HEK293T (cell line): ENCODE measurements around the gene KRTAP6-3.

Experiments used
- CTCF ChIA-PET: fragments of 350-600 bp; formaldehyde crosslinking; extraction: SDS; loops from one replicate; lab custom pipeline; 2021; ENCODE audit warnings: antibody characterized with exemption, inconsistent platforms; lab: Yijun Ruan, JAX
- POLR2A ChIA-PET: fragments of 350-600 bp; formaldehyde crosslinking; extraction: SDS; loops from one replicate; lab custom pipeline; 2020; ENCODE audit warnings: antibody characterized with exemption, inconsistent platforms; lab: Yijun Ruan, JAX
- DNase-seq: peaks from one replicate; pipeline ENCODE4 v3.0.0; 2012; ENCODE audit warnings: mixed read lengths; ENCODE audit errors: extremely low spot score
- ARNT ChIP-seq: fragments of 450-650 bp; IDR thresholded peaks from 2 replicates; pipeline ENCODE4 v1.6.1; 2017; ENCODE audit warnings: mild to moderate bottlenecking
- BHLHE40 ChIP-seq: fragments of 450-650 bp; IDR thresholded peaks from 2 replicates; pipeline ENCODE4 v1.6.1; 2016; ENCODE audit warnings: mild to moderate bottlenecking, moderate library complexity, borderline replicate concordance
- CTBP1 ChIP-seq: fragments of 450-650 bp; IDR thresholded peaks from 2 replicates; pipeline ENCODE4 v1.6.1; 2016; ENCODE audit warnings: borderline replicate concordance
- ELF4 ChIP-seq: fragments of 450-650 bp; IDR thresholded peaks from 2 replicates; pipeline ENCODE4 v1.6.1; 2017; ENCODE audit warnings: antibody characterized with exemption
- FOXA1 ChIP-seq: fragments of 450-650 bp; IDR thresholded peaks from 2 replicates; pipeline ENCODE4 v1.6.1; 2016; ENCODE audit warnings: mild to moderate bottlenecking
- FOXK2 ChIP-seq: fragments of 450-650 bp; IDR thresholded peaks from 2 replicates; pipeline ENCODE4 v1.6.1; 2016; ENCODE audit warnings: mild to moderate bottlenecking
- FOXM1 ChIP-seq: fragments of 450-650 bp; IDR thresholded peaks from 2 replicates; pipeline ENCODE4 v1.6.1; 2017; ENCODE audit warnings: mild to moderate bottlenecking, borderline replicate concordance
- HDGF ChIP-seq: fragments of 450-650 bp; IDR thresholded peaks from 2 replicates; pipeline ENCODE4 v1.6.1; 2017; ENCODE audit warnings: antibody characterized with exemption, borderline replicate concordance
- L3MBTL2 ChIP-seq: fragments of 450-650 bp; conservative IDR thresholded peaks from 2 replicates; pipeline ENCODE4 v1.6.1; 2016; ENCODE audit warnings: mild to moderate bottlenecking
- LEF1 ChIP-seq: fragments of 450-650 bp; IDR thresholded peaks from 2 replicates; pipeline ENCODE4 v1.6.1; 2017; ENCODE audit warnings: mild to moderate bottlenecking, borderline replicate concordance
- NFRKB ChIP-seq: fragments of 450-650 bp; IDR thresholded peaks from 2 replicates; pipeline ENCODE4 v1.6.1; 2016; ENCODE audit warnings: mild to moderate bottlenecking, moderate library complexity
- SP1 ChIP-seq: fragments of 450-650 bp; IDR thresholded peaks from 2 replicates; pipeline ENCODE4 v1.6.1; 2017
- SUZ12 ChIP-seq: fragments of 450-650 bp; IDR thresholded peaks from 2 replicates; pipeline ENCODE4 v1.6.1; 2016; ENCODE audit warnings: mild to moderate bottlenecking
- TARDBP ChIP-seq: fragments of 450-650 bp; IDR thresholded peaks from 2 replicates; pipeline ENCODE4 v1.6.1; 2016
- ZNF384 ChIP-seq: fragments of 450-650 bp; IDR thresholded peaks from 2 replicates; pipeline ENCODE4 v1.6.1; 2016
- TF ChIP-seq, protein P1 (sequence below): fragments of 450-650 bp; IDR thresholded peaks from 2 replicates; pipeline ENCODE4 v1.6.1; 2016

The KRTAP6-3 gene

GRCh38 chr21:30625449-30626165 is 33.4 kb downstream of the KRTAP6-3 start:
- no peak for DNase-seq
- ChIA-PET CTCF (no interaction called here), POLR2A (no interaction called here)
- TF ChIP-seq BHLHE40, result no peak
- TF ChIP-seq HDGF, result no peak
- no peak for TF ChIP-seq NFRKB
- no peak for TF ChIP-seq FOXM1
- no peak for TF ChIP-seq LEF1
- TF ChIP-seq SUZ12, result no peak
- TF ChIP-seq CTBP1, result no peak
- no peak for TF ChIP-seq TARDBP
- TF ChIP-seq, protein P1, sequence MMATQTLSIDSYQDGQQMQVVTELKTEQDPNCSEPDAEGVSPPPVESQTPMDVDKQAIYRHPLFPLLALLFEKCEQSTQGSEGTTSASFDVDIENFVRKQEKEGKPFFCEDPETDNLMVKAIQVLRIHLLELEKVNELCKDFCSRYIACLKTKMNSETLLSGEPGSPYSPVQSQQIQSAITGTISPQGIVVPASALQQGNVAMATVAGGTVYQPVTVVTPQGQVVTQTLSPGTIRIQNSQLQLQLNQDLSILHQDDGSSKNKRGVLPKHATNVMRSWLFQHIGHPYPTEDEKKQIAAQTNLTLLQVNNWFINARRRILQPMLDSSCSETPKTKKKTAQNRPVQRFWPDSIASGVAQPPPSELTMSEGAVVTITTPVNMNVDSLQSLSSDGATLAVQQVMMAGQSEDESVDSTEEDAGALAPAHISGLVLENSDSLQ, result no peak
- no peak for TF ChIP-seq FOXA1
- TF ChIP-seq ELF4, result no peak
- no peak for TF ChIP-seq FOXK2
- no peak for TF ChIP-seq SP1
- no peak for TF ChIP-seq L3MBTL2
- no peak for TF ChIP-seq ZNF384
- no peak for TF ChIP-seq ARNT

DNA sequence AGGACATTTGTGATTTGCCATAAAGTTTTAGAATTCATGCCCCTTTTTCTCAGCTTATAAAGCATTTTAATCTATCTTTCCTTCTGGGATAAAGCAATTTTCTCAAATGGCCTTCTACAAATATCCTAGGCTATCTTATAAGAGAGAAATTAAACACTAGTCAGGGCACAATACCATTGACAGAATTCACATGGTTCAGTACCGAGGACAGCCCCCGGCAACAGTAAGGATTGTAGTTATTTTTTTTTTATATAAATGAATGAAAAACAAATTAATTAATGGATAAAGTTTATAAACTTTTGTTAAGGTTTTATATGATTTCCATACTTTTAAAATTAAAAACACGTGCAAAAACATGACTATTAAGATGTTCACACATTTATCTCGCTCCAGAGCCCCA is 35.9 kb downstream of the KRTAP6-3 start:
- CTCF ChIA-PET, result no interaction called here
- POLR2A ChIA-PET, result no interaction called here

DNA sequence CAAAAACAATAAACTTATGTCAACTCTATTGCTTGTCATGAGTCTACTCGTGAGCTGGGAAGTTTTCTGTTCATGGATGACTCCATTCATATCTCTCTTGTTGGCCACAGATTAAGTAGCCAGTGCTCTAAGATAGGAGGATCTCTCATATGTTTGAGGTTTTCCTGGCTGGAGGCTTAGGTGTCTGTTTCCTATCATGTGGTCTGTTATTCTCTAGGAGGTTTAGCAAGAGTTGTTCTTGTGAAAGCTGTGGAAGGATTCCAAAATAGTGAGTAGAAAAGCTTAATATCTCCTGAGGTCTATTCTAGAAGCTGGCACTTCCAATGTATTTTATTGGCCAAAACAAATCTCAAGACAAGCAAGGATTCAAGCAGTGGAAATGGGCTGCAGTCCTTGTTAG is 37.0 kb downstream of the KRTAP6-3 start:
- TF ChIP-seq FOXM1, result no peak
- TF ChIP-seq NFRKB, result no peak
- TF ChIP-seq HDGF, result no peak
- TF ChIP-seq ELF4, result no peak
- TF ChIP-seq, protein P1, result no peak
- TF ChIP-seq BHLHE40, result no peak
- TF ChIP-seq ZNF384, result no peak
- TF ChIP-seq FOXK2, result no peak
- no peak for TF ChIP-seq L3MBTL2
- no peak for TF ChIP-seq TARDBP
- no peak for TF ChIP-seq LEF1
- no peak for TF ChIP-seq ARNT
- no peak for TF ChIP-seq FOXA1
- TF ChIP-seq SUZ12, result no peak
- TF ChIP-seq CTBP1, result no peak
- no peak for TF ChIP-seq SP1
- ChIA-PET POLR2A (no interaction called here), CTCF (no interaction called here)
- no peak for DNase-seq

More for the DNA sequence above, 35.9 kb downstream of the KRTAP6-3 start:
- no peak for TF ChIP-seq FOXA1
- no peak for DNase-seq

DNA sequence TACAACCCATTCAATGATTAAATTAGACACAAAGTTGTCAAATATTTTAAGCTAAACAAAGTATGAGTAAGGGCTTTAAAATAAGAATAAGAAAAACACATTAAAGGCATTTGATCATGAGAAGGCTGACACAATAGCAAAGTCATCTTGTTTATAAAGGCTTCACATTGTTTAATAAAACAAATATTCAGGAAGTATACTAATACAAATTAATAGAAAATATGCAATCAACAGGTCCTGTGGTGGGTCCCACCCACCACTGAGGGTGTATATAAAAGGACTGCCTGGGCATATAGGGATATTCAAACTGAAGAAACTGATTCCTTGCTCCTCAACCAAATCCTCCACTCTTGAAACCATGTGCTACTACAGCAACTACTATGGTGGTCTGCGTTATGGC is 42.7 kb downstream of the KRTAP6-3 start, which contains the start of gene KRTAP20-2:
Gene KRTAP20-2, plus strand, starts transcription at position 301 of the 400 bp plus-strand sequence. Its CDS starts 58 bp downstream, at position 359.
- ChIA-PET POLR2A (no interaction called here), CTCF (no interaction called here)
- no peak for DNase-seq

GRCh38 chr21:30638686-30639085 is 46.4 kb downstream of the KRTAP6-3 start:
- TF ChIP-seq, protein P1, result no peak
- TF ChIP-seq LEF1 (no peak), ZNF384 (no peak), BHLHE40 (no peak), CTBP1 (no peak), SP1 (no peak), FOXM1 (no peak), ELF4 (no peak), ARNT (no peak), HDGF (no peak), TARDBP (no peak), FOXA1 (no peak), L3MBTL2 (no peak), NFRKB (no peak), SUZ12 (no peak), FOXK2 (no peak)
- ChIA-PET CTCF (no interaction called here), POLR2A (no interaction called here)
- DNase-seq, result no peak

More for the DNA sequence above, 42.7 kb downstream of the KRTAP6-3 start, which contains the start of gene KRTAP20-2:
- TF ChIP-seq ARNT, result no peak
- no peak for TF ChIP-seq L3MBTL2
- TF ChIP-seq, protein P1, result no peak
- no peak for TF ChIP-seq ELF4
- TF ChIP-seq HDGF, result no peak
- no peak for TF ChIP-seq TARDBP
- TF ChIP-seq FOXA1, result no peak
- no peak for TF ChIP-seq SP1
- TF ChIP-seq FOXM1, result no peak
- no peak for TF ChIP-seq FOXK2
- no peak for TF ChIP-seq LEF1
- no peak for TF ChIP-seq BHLHE40
- TF ChIP-seq SUZ12, result no peak
- TF ChIP-seq NFRKB, result no peak
- TF ChIP-seq CTBP1, result no peak
- TF ChIP-seq ZNF384, result no peak
